Naive thymus-derived CD8-positive, alpha-beta T cell (primary cell): ENCODE measurements around the gene TMTC2. TPM values are rescaled to one million over a fixed set of nuclear protein-coding genes. Genes with fewer than 3 reads are reported as not detected.

Source experiments
- ATAC-seq, 2 donors: fragments of 150-1000 bp; cut with Tn5 transposase in 1 of 2; sonication (Bioruptor Pico), chemical (Tn5 transposase) in 1 of 2; 1 replicate in 1 of 2; 2 replicates in 1 of 2; pipeline ENCODE4 v1.10.0; 2021; ENCODE audit warnings: mild to moderate bottlenecking in 2 of 2, moderate library complexity in 2 of 2
- POLR2A ChIA-PET: fragments of 350-600 bp; sonication (Branson Sonifier 250); formaldehyde crosslinking; loops from one replicate; lab custom pipeline; 2021; ENCODE audit warnings: antibody characterized with exemption; lab: Charles Lee
- DNase-seq, 10 donors: peaks; one replicate each; pipeline versions ENCODE4 v3.0.0 to v3.0.0-alpha.2; 2020 to 2022
- H3K27ac Mint-ChIP-seq, 10 donors: one replicate each; pipeline ENCODE4 v1.8.0; 2020 to 2022; ENCODE audit warnings: mild to moderate bottlenecking in 10 of 10, mixed read lengths in 10 of 10, moderate library complexity in 4 of 10, inconsistent platforms in 1 of 10
- H3K27me3 Mint-ChIP-seq, 5 donors: one replicate each; pipeline ENCODE4 v1.8.0; 2021 to 2022; ENCODE audit warnings: mixed read lengths in 5 of 5
- H3K36me3 Mint-ChIP-seq, 3 donors: one replicate each; pipeline ENCODE4 v1.8.0; 2020 to 2022; ENCODE audit warnings: mixed read lengths in 3 of 3, mild to moderate bottlenecking in 2 of 3, inconsistent platforms in 1 of 3
- H3K4me1 Mint-ChIP-seq, 4 donors: one replicate each; pipeline ENCODE4 v1.8.0; 2021 to 2022; ENCODE audit warnings: mixed read lengths in 4 of 4
- H3K4me3 Mint-ChIP-seq, 10 donors: one replicate each; pipeline ENCODE4 v1.8.0; 2020 to 2022; ENCODE audit warnings: mild to moderate bottlenecking in 10 of 10, mixed read lengths in 10 of 10, moderate library complexity in 6 of 10, inconsistent platforms in 1 of 10
- H3K9me3 Mint-ChIP-seq, 9 donors: one replicate each; pipeline ENCODE4 v1.8.0; 2020 to 2022; ENCODE audit warnings: mixed read lengths in 9 of 9, mild to moderate bottlenecking in 3 of 9, inconsistent platforms in 1 of 9, moderate library complexity in 1 of 9
- polyA plus RNA-seq, 3 donors: library from polyadenylated mRNA; unstranded; fragments of 300-500 nt; fragmentation: Illumina TruSeq; gene quantifications; one replicate each; pipeline ENCODE4 v1.2.3, GENCODE V29; 2021
- total RNA-seq, 8 experiments: library from RNA in 2 of 8; stranded (reverse) in 2 of 8; gene quantifications; one replicate each; pipeline ENCODE4 v1.2.3 and lab custom pipeline; 2021 to 2026

TMTC2 gene
- total and polyA plus RNA-seq, 5 experiments from 2014 or later = 0.14 to 4.0 (median 1.9) TPM; not detected in 1

GRCh38 chr12:83046019-83046418 lies 359.3 kb downstream of the TMTC2 start:
- H3K9me3 Mint-ChIP-seq = peaks cover 0 to 5% (median 0%) of the 10 kb centered on the region in 9 donors
- no peaks in the 10 kb centered on the region for H3K4me1 Mint-ChIP-seq
- no peaks in the 10 kb centered on the region for H3K27me3 Mint-ChIP-seq
- no peak overlapping the region for H3K27ac Mint-ChIP-seq
- H3K36me3 Mint-ChIP-seq = no peaks in the 10 kb centered on the region
- POLR2A ChIA-PET = no interaction called here
- no peak overlapping the region for H3K4me3 Mint-ChIP-seq
- DNase-seq = no peak
- no peak for ATAC-seq

- peaks cover 0 to 4% (median 0%) of the 10 kb centered on the region in 3 donors for H3K36me3 Mint-ChIP-seq
- peaks cover 0 to 5% (median 0%) of the 10 kb centered on the region in 9 donors for H3K9me3 Mint-ChIP-seq
- no peak overlapping the region for H3K4me3 Mint-ChIP-seq
- ATAC-seq = no peak
- H3K4me1 Mint-ChIP-seq = no peaks in the 10 kb centered on the region
- H3K27ac Mint-ChIP-seq = no peak overlapping the region
- POLR2A ChIA-PET = no interaction called here
- no peak for DNase-seq
- no peaks in the 10 kb centered on the region for H3K27me3 Mint-ChIP-seq
These were observed 362.6 kb downstream of the TMTC2 start for GRCh38 chr12:83049306-83049705.

DNA sequence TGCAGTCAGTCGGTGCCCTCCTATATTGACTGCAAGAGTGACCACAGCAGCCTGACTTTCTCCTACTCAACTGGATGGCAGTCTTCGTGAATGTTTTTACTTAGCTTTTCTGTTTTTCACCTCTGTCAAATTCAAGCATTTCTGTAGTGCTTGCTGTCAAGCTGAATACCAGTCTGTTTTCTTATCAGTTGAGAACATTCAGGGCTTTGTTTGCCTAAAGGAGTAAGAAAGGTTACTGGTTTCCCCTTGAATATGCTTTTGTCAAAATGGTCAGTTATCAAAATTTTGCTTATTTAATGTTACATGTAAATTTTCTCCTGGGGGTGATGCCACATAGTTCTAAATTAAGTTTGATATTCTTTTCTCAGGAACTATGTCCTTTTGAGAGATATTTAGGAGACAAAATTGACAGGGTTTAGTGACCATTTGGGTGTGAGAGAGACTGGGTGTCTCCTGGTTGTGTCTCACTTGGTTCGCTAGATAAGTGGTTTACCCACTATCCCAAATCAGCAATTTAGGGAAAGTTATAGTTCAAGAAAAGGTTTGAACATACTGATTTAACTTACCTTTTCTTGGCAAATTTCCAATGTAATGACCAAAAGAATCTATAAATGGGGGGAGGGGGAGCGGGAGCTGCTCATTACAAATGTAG lies 366.3 kb downstream of the TMTC2 start:
- peaks cover 0 to 4% (median 0%) of the 10 kb centered on the region in 3 donors for H3K36me3 Mint-ChIP-seq
- POLR2A ChIA-PET = no interaction called here
- no peaks in the 10 kb centered on the region for H3K4me1 Mint-ChIP-seq

GRCh38 chr12:83057436-83057835 lies 370.7 kb downstream of the TMTC2 start:
- no peaks in the 10 kb centered on the region for H3K4me1 Mint-ChIP-seq
- ATAC-seq = no peak
- POLR2A ChIA-PET = no interaction called here
- no peak overlapping the region for H3K27ac Mint-ChIP-seq
- H3K36me3 Mint-ChIP-seq = no peaks in the 10 kb centered on the region
- no peaks in the 10 kb centered on the region for H3K27me3 Mint-ChIP-seq
- no peak overlapping the region for H3K4me3 Mint-ChIP-seq
- DNase-seq = no peak
- no peaks in the 10 kb centered on the region for H3K9me3 Mint-ChIP-seq

More for the DNA sequence above, 366.3 kb downstream of the TMTC2 start:
- Mint-ChIP-seq H3K4me3 (no peak overlapping the region), H3K27me3 (no peaks in the 10 kb centered on the region), H3K27ac (no peak overlapping the region), H3K9me3 (peaks cover 0 to 5% (median 0%) of the 10 kb centered on the region in 9 donors)
- no peak for ATAC-seq
- DNase-seq = no peak

DNA sequence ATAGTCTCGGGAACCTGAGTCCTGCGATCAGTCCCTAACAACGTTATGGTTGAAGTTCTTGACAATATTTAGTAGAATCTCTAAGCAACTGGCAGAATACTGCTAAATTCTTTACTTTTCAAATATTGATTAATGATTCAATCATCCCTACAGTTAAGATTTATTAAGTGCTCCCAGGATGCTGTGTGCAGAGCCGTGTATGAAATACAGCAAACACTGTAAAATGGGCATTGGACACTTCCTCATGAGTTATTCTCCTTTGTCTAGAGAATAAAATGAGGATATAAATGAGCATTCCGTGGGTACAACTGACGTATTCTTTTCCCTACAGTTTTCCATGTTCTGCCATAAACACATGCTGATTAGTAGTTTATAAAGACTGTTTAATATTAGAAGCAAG lies 372.4 kb downstream of the TMTC2 start:
- no peaks in the 10 kb centered on the region for H3K4me1 Mint-ChIP-seq
- no peak for ATAC-seq

DNA sequence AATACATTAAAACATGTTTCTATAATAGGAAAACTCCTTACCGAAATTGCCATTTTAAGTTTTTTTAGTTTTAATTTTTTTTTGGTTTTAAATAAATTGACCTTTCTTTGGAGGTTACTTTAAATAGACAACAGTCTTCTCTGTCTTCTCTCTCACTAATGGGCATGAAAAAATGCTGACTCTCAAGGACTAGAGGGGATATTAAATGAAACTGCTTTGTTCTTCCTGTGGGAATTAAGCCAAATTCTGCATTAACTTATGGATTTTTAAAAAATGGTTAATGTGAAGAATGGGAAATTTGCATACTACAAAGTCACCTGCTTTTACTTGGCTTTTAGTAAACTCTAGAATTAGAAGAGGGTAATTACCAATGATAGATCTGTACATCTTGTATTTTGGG lies 378.9 kb downstream of the TMTC2 start:
- no peak overlapping the region for H3K27ac Mint-ChIP-seq
- H3K36me3 Mint-ChIP-seq = no peaks in the 10 kb centered on the region
- DNase-seq (no peak), ATAC-seq (no peak)
- peaks cover 0 to 8% (median 0%) of the 10 kb centered on the region in 9 donors for H3K9me3 Mint-ChIP-seq
- POLR2A ChIA-PET = no interaction called here
- H3K4me1 Mint-ChIP-seq = no peaks in the 10 kb centered on the region
- H3K4me3 Mint-ChIP-seq = no peak overlapping the region
- H3K27me3 Mint-ChIP-seq = no peaks in the 10 kb centered on the region

More for the DNA sequence above, 372.4 kb downstream of the TMTC2 start:
- H3K27ac Mint-ChIP-seq = no peak overlapping the region
- DNase-seq = no peak
- POLR2A ChIA-PET = no interaction called here
- H3K4me3 Mint-ChIP-seq = no peak overlapping the region
- no peaks in the 10 kb centered on the region for H3K27me3 Mint-ChIP-seq
- no peaks in the 10 kb centered on the region for H3K9me3 Mint-ChIP-seq
- H3K36me3 Mint-ChIP-seq = no peaks in the 10 kb centered on the region

GRCh38 chr12:83067981-83068380 lies 381.3 kb downstream of the TMTC2 start:
- no peak overlapping the region for H3K4me3 Mint-ChIP-seq
- POLR2A ChIA-PET = no interaction called here
- no peaks in the 10 kb centered on the region for H3K4me1 Mint-ChIP-seq
- H3K36me3 Mint-ChIP-seq = peaks cover 0 to 10% (median 3%) of the 10 kb centered on the region in 3 donors
- ATAC-seq = no peak
- H3K27me3 Mint-ChIP-seq = no peaks in the 10 kb centered on the region
- H3K9me3 Mint-ChIP-seq = peaks cover 1 to 24% (median 13%) of the 10 kb centered on the region in 9 donors
- DNase-seq = no peak
- H3K27ac Mint-ChIP-seq = no peak overlapping the region

GRCh38 chr12:83074358-83074894 lies 387.7 kb downstream of the TMTC2 start:
- POLR2A ChIA-PET = no interaction called here
- H3K27me3 Mint-ChIP-seq = peaks cover 0 to 5% (median 0%) of the 10 kb centered on the region in 5 donors
- no peaks in the 10 kb centered on the region for H3K4me1 Mint-ChIP-seq
- ATAC-seq (no peak), DNase-seq (no peak)
- H3K36me3 Mint-ChIP-seq = peaks cover 0 to 24% (median 11%) of the 10 kb centered on the region in 3 donors
- peaks cover 6 to 38% (median 24%) of the 10 kb centered on the region in 9 donors for H3K9me3 Mint-ChIP-seq
- no peak overlapping the region for H3K4me3 Mint-ChIP-seq
- H3K27ac Mint-ChIP-seq = no peak overlapping the region

DNA sequence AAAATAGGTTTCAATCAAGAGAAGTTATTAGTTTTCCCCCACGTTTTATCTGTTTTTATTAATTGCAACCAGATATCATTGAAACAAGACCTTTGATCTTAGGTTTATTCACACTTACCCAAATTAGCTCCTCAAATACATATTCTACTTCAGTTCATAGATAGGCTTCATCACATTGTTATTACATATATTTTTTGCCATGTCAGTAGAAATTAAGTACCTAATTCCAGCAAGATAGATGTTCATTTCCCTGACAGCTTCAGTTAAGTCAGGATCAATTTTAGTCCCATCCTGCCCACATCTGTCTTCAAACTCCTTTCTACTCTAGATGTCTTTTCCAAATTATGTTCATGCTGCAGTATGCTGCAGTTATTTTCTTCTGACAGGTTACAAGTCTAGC lies 388.8 kb downstream of the TMTC2 start:
- peaks cover 0 to 24% (median 11%) of the 10 kb centered on the region in 3 donors for H3K36me3 Mint-ChIP-seq
- peaks cover 0 to 5% (median 0%) of the 10 kb centered on the region in 5 donors for H3K27me3 Mint-ChIP-seq
- H3K27ac Mint-ChIP-seq = no peak overlapping the region
- POLR2A ChIA-PET = no interaction called here
- no peaks in the 10 kb centered on the region for H3K4me1 Mint-ChIP-seq
- no peak overlapping the region for H3K4me3 Mint-ChIP-seq
- peaks cover 6 to 36% (median 24%) of the 10 kb centered on the region in 9 donors for H3K9me3 Mint-ChIP-seq
- no peak for DNase-seq
- ATAC-seq = no peak

DNA sequence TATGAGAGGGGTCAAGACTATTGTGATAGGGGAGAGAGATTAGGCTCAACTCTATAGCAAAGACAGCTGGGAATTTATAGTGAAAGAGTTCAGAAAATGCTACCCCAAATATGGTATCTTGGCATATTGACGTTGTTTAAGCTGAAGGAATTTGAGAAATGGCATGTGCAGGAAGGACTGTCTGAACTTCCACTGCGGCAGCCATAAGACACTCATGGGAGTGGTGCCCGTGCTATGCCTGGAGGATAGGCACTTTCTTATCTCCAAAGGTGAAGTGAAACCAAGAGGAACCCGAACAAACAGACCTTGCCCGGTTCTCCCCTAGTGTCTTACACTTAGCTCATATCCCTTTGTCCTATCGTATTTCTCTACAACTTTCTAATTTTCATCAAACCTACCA lies 390.3 kb downstream of the TMTC2 start:
- Mint-ChIP-seq H3K4me3 (no peak overlapping the region), H3K36me3 (peaks cover 0 to 17% (median 9%) of the 10 kb centered on the region in 3 donors), H3K4me1 (no peaks in the 10 kb centered on the region), H3K27me3 (peaks cover 0 to 5% (median 0%) of the 10 kb centered on the region in 5 donors), H3K27ac (no peak overlapping the region), H3K9me3 (peaks cover 6 to 27% (median 19%) of the 10 kb centered on the region in 9 donors)
- no peak for DNase-seq
- ATAC-seq = no peak
- POLR2A ChIA-PET = no interaction called here

GRCh38 chr12:83082690-83083276 lies 396.1 kb downstream of the TMTC2 start:
- DNase-seq = no peak
- no peaks in the 10 kb centered on the region for H3K4me1 Mint-ChIP-seq
- no peak overlapping the region for H3K27ac Mint-ChIP-seq
- peaks cover 0 to 5% (median 0%) of the 10 kb centered on the region in 5 donors for H3K27me3 Mint-ChIP-seq
- ATAC-seq = no peak
- no peaks in the 10 kb centered on the region for H3K36me3 Mint-ChIP-seq
- peaks cover 0 to 5% (median 0%) of the 10 kb centered on the region in 9 donors for H3K9me3 Mint-ChIP-seq
- no peak overlapping the region for H3K4me3 Mint-ChIP-seq
- POLR2A ChIA-PET = no interaction called here

DNA sequence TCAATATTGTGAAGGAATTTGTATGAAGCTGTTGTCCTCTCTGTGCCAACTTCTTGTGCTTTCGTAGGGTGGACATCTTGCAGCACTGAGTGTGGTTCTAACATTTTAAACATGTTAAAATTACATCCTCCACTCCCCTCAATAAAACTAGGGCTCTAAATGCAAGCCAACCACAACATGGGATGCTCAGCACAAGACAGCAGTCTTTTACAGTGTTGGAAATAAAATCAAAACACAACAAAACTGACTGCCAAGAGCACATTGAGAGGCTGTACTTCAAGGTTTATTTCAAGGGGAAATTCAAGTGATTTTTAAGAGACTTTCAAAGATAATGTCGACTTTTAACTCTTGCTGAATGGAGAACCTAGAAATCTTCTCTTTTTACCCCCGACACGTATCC lies 396.9 kb downstream of the TMTC2 start:
- no peak for ATAC-seq
- H3K36me3 Mint-ChIP-seq = no peaks in the 10 kb centered on the region
- H3K4me1 Mint-ChIP-seq = no peaks in the 10 kb centered on the region
- no peaks in the 10 kb centered on the region for H3K27me3 Mint-ChIP-seq
- no peak overlapping the region for H3K27ac Mint-ChIP-seq
- no peak for DNase-seq
- POLR2A ChIA-PET = no interaction called here
- peaks cover 0 to 5% (median 0%) of the 10 kb centered on the region in 9 donors for H3K9me3 Mint-ChIP-seq
- H3K4me3 Mint-ChIP-seq = no peak overlapping the region

DNA sequence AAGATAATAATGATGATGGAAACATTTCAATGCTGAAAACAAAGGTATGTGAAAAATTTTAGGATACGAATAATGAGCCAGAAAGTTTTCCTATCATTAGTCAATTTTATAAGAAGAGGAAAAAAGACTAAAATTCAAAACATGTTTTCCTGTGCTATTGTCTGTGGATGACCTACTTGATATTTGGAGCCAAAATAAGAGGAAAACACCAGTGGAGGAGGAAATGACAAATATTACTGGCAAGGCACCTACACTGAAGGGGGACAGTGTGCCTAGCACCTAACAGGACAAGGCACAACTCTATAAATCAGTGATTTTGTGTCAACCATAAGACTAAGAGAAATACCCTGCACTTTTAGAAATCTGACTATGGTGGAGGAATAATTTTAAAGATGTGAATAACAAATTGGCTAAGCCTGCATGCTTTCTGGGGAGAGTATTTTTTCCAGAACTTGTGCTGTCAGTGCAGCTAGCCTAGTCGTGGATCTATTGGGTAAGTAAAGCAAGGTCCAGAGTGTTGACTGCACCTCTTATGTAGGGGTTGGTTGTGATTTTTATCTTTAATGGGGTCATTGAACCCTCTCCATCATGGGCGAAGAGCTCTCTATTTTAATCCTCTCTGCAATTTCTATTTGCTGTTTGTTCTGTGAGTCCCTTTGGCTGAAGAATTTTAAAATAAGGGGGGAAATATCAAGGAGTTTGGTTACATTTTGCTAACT lies 398.0 kb downstream of the TMTC2 start:
- POLR2A ChIA-PET = no interaction called here
- no peaks in the 10 kb centered on the region for H3K27me3 Mint-ChIP-seq
- no peak overlapping the region for H3K4me3 Mint-ChIP-seq
- no peak for DNase-seq
- H3K4me1 Mint-ChIP-seq = no peaks in the 10 kb centered on the region
- peaks cover 0 to 5% (median 0%) of the 10 kb centered on the region in 9 donors for H3K9me3 Mint-ChIP-seq
- H3K36me3 Mint-ChIP-seq = no peaks in the 10 kb centered on the region
- no peak overlapping the region for H3K27ac Mint-ChIP-seq
- ATAC-seq = no peak
